Articular chondrocyte of knee joint (primary cell): ENCODE measurements around the gene GOLGA6A. TPM values are rescaled to one million over a fixed set of nuclear protein-coding genes. Genes with fewer than 3 reads are reported as not detected.

Experiments used
- small RNA-seq: library from RNA; depleted of rRNA; stranded (forward); fragments of <200 nt; gene quantifications from one replicate; pipeline ENCODE3, GENCODE V24; 2012
- total RNA-seq: library from RNA; depleted of rRNA; stranded (reverse); fragments of >200 nt; gene quantifications from 2 replicates; pipeline ENCODE4 v1.2.3, GENCODE V29; 2012

The GOLGA6A gene, protein sequence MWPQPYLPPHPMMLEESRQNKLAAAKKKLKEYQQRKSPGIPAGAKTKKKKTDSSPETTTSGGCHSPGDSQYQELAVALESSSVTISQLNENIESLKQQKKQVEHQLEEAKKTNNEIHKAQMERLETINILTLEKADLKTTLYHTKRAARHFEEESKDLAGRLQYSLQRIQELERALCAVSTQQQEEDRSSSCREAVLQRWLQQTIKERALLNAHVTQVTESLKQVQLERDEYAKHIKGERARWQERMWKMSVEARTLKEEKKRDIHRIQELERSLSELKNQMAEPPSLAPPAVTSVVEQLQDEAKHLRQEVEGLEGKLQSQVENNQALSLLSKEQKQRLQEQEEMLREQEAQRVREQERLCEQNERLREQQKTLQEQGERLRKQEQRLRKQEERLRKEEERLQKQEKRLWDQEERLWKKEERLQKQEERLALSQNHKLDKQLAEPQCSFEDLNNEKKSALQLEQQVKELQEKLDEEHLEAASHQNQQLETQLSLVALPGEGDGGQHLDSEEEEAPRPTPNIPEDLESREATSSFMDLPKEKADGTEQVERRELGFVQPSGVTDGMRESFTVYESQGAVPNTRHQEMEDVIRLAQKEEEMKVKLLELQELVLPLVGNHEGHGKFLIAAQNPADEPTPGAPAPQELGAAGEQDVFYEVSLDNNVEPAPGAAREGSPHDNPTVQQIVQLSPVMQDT
- total RNA-seq = 0.11 and 0.13 TPM in 2 replicates

DNA sequence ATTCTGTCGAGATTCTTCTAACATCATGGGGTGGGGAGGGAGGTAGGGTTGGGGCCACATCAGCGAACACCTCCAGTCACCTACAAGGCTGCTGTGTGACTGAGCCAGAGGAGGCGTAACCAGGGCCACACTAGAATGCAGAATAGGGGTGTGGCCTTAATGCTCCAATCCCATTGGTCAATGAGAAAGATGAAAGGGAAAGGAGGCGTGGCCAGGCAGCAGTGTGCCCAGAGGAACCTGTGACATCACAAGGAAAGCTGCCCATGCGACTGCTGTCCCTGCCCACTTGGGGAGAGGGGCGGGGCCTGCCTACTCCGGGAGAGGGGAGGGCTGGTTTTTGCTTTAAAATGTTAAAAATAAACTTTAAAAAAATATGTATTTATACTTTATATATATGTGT, at the start of gene GOLGA6A:
TSS of gene GOLGA6A (minus strand) at position 101 of the 400 bp plus-strand sequence. CDS start at position 60, 41 bp downstream.

DNA sequence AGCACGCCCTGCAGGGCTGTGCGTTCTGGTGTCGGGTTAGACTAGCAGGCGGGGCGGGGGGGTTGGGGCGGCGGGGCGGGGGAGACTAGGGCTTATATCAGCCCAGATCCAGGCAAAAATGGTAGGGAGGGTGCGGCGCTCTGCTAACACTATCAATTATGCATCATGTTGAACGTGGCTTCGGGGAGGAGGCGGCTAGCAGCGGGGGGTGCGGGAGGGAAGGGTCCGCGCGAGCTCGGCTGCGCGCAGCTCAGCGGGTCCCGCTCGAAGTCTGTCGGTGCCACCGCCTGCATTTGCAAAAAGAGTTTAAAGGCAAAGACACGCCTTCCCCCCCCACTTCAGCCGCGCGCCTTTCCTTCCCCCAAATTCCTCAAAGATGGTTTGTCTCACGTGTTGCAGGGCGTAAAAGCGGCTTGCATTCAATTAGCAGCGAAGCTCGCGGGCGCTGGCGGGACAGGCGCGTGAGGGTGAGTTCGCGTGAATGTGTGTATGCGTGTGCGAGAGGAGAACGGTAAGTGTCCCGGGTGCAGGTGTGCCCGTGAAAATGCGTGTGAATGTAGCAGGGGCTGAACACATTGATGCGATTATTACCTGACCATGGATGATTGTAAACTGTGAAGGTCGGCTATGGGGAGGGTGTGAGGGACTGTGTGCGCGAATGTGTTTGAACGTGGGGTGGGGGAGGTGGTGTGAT, 48.0 kb upstream of the GOLGA6A start, which contains the start of gene ISLR2:
TSS of gene ISLR2 (plus strand) at position 432 of the 694 bp plus-strand sequence. CDS start 2,169 bp downstream, outside the sequence.

Small RNAs within 50 kb of the gene (small RNA-seq; reads per million reads assigned to genes)
- gene RN7SL429P = not detected

Other genes with a start within 250 kb of the GOLGA6A start
- not detected in 2 replicates for gene TBC1D21, start 209.0 kb downstream of the GOLGA6A start, total RNA-seq
- gene LOXL1, start 156.1 kb downstream of the GOLGA6A start, total RNA-seq = 157 and 171 TPM in 2 replicates
- 10.3 and 12.4 TPM in 2 replicates for gene STOML1, start 90.3 kb downstream of the GOLGA6A start, total RNA-seq
- gene PML, start 87.8 kb downstream of the GOLGA6A start, total RNA-seq = 22.9 and 28.4 TPM in 2 replicates
- not detected in 2 replicates for gene ISLR2, start 48.0 kb upstream of the GOLGA6A start, total RNA-seq
- gene ISLR, start 91.2 kb upstream of the GOLGA6A start, total RNA-seq = 250 and 302 TPM in 2 replicates
- 0.39 and 0.86 TPM in 2 replicates for gene STRA6, start 120.2 kb upstream of the GOLGA6A start, total RNA-seq
- gene CCDC33, start 153.8 kb upstream of the GOLGA6A start, total RNA-seq = not detected in 2 replicates